GM12874 (cell line): ENCODE measurements around the gene CYP3A4.

Source experiments
- TF ChIP-seq, protein P1 (sequence below): IDR thresholded peaks from 2 replicates; pipeline ENCODE4 v1.5.1; 2011; ENCODE audit warnings: low read depth, mild to moderate bottlenecking, control low read depth, low read length, moderate library complexity; ENCODE audit not compliant: insufficient read depth

CYP3A4 gene

DNA sequence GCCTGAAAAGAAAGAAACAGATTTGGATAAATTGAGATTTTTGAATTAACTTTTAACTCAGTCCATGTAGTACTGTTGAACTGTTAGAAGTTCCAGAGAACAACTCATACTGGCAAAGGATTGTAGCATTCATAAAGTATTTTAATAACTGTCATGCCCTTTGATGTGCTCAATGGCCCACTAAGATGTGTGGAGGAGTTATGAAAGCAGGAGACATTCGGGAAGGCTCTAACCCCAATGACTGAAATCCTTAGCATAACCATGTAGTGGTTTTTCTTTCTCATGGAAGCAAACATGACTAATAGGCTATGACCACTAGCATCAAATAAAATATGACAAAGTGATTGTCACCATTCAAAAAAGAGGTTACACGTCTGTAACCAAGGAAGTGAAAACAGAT, 74.7 kb downstream of the CYP3A4 start:
- TF ChIP-seq, protein P1, sequence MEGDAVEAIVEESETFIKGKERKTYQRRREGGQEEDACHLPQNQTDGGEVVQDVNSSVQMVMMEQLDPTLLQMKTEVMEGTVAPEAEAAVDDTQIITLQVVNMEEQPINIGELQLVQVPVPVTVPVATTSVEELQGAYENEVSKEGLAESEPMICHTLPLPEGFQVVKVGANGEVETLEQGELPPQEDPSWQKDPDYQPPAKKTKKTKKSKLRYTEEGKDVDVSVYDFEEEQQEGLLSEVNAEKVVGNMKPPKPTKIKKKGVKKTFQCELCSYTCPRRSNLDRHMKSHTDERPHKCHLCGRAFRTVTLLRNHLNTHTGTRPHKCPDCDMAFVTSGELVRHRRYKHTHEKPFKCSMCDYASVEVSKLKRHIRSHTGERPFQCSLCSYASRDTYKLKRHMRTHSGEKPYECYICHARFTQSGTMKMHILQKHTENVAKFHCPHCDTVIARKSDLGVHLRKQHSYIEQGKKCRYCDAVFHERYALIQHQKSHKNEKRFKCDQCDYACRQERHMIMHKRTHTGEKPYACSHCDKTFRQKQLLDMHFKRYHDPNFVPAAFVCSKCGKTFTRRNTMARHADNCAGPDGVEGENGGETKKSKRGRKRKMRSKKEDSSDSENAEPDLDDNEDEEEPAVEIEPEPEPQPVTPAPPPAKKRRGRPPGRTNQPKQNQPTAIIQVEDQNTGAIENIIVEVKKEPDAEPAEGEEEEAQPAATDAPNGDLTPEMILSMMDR = no peak

DNA sequence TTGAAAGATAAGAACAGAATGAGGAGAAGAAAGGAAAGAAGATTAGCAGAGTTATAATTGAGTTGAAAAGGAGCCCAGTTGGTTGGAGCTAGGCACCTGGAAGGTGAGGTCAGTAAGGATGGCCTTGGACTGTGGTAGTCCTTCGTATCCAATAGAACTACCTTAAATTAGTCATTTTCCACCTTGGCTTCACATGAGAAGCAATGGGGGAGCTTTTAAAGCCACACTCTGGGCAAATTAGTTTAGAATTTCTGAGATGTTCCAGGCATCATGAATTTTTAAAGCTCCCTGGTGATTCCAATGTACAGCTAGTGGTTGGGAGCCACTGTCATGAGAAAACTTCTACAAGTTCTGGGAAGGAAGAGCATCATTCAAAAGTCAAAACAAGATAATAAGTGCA, 76.9 kb downstream of the CYP3A4 start:
- TF ChIP-seq, protein P1 = no peak
